Osteoblast (primary cell): ENCODE data around the gene ELK4. TPM values are rescaled to one million over a fixed set of nuclear protein-coding genes. Genes with fewer than 3 reads are reported as not detected.
A peak's percentile ranks its signal among the peaks of the same experiment; 100 is the strongest.

ENCODE experiments used
- DNase-seq: peaks from one replicate; pipeline ENCODE4 v3.0.0; 2011; ENCODE audit warnings: low spot score, mixed read lengths; ENCODE audit not compliant: insufficient read length; ENCODE audit errors: missing footprints
- H2AFZ ChIP-seq: 2 replicates; pipeline ENCODE4 v1.6.0; 2011; ENCODE audit warnings: mild to moderate bottlenecking, low read length
- H3K27ac ChIP-seq: 2 replicates; pipeline ENCODE4 v1.5.1; 2011; ENCODE audit warnings: mild to moderate bottlenecking, low read depth, low read length, moderate library complexity
- H3K27me3 ChIP-seq: 2 replicates; pipeline ENCODE4 v1.6.0; 2012; ENCODE audit warnings: mild to moderate bottlenecking, control low read depth, inconsistent platforms, low read length, moderate library complexity; ENCODE audit not compliant: insufficient read depth
- H3K36me3 ChIP-seq: 2 replicates; pipeline ENCODE4 v1.5.1; 2011; ENCODE audit warnings: mild to moderate bottlenecking, low read length, control low read depth, moderate library complexity; ENCODE audit not compliant: insufficient read depth
- H3K4me1 ChIP-seq: 2 replicates; pipeline ENCODE4 v1.5.1; 2011; ENCODE audit warnings: mild to moderate bottlenecking, low read length, control low read depth, moderate library complexity; ENCODE audit not compliant: insufficient read depth
- H3K4me2 ChIP-seq: 2 replicates; pipeline ENCODE4 v1.6.0; 2011; ENCODE audit warnings: mild to moderate bottlenecking, low read length; ENCODE audit not compliant: insufficient read depth
- H3K4me3 ChIP-seq: fragments of 200-600 bp; sonication (generic); 3 replicates; pipeline ENCODE4 v1.5.1; 2012; ENCODE audit warnings: mild to moderate bottlenecking, low read length, inconsistent platforms; ENCODE audit not compliant: insufficient read depth
- H3K79me2 ChIP-seq: 2 replicates; pipeline ENCODE4 v1.6.0; 2012; ENCODE audit warnings: mild to moderate bottlenecking, low read length, control low read depth, inconsistent platforms; ENCODE audit not compliant: insufficient read depth
- H3K9me3 ChIP-seq: 2 replicates; pipeline ENCODE4 v1.5.1; 2011; ENCODE audit warnings: low read depth, low read length, control low read depth
- H4K20me1 ChIP-seq: 2 replicates; pipeline ENCODE4 v1.6.0; 2012; ENCODE audit warnings: mild to moderate bottlenecking, low read length, control low read depth; ENCODE audit not compliant: insufficient read depth
- CTCF ChIP-seq: IDR thresholded peaks from 2 replicates; pipeline ENCODE4 v1.5.1; 2011; ENCODE audit warnings: mild to moderate bottlenecking, low read depth, low read length, moderate library complexity; ENCODE audit errors: extremely low read depth
- total RNA-seq: library from RNA; depleted of rRNA; stranded (reverse); fragments of >200 nt; gene quantifications from 2 replicates; pipeline ENCODE4 v1.2.3, GENCODE V29; 2012

The ELK4 gene
- total RNA-seq, 1 donor = 27.1 TPM

GRCh38 chr1:205678286-205679111 lies 46.7 kb upstream of the ELK4 start:
- Histone ChIP-seq H3K27ac (no peak overlapping the region), H3K9me3 (no peaks in the 10 kb centered on the region), H4K20me1 (no peaks in the 10 kb centered on the region), H3K36me3 (no peaks in the 10 kb centered on the region), H2AFZ (no peak overlapping the region), H3K4me3 (no peak overlapping the region), H3K4me2 (peak overlapping the region; percentile 87), H3K4me1 (peaks cover 11% of the 10 kb centered on the region), H3K79me2 (no peaks in the 10 kb centered on the region), H3K27me3 (no peaks in the 10 kb centered on the region)
- DNase-seq = peak; percentile 92
- TF ChIP-seq CTCF = no peak

DNA sequence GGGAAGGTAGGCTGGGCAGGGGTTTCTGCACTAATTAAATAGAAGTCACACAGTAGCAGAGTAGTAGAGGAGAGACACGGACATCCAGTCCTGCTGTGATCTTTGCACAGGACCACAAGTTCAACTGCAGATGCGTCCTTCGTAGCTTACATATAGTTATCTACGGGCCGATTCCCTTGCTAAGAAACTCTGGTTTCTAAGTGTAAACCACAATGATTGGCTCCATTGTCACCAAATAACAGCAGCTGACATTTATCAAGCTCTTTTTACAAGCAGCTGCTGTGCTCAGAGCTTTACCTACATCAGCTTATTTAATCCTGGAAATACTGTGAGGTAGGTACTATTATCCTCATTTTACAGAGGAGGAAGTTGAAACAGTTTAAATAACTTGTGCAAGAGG lies 45.4 kb upstream of the ELK4 start:
- Histone ChIP-seq H3K4me3 (no peak overlapping the region), H3K4me1 (peaks cover 11% of the 10 kb centered on the region), H3K27ac (no peak overlapping the region), H2AFZ (no peak overlapping the region), H3K27me3 (peaks cover 3% of the 10 kb centered on the region), H4K20me1 (no peaks in the 10 kb centered on the region), H3K79me2 (no peaks in the 10 kb centered on the region), H3K36me3 (no peaks in the 10 kb centered on the region), H3K4me2 (no peak overlapping the region), H3K9me3 (no peaks in the 10 kb centered on the region)
- no peak for TF ChIP-seq CTCF
- DNase-seq = no peak

DNA sequence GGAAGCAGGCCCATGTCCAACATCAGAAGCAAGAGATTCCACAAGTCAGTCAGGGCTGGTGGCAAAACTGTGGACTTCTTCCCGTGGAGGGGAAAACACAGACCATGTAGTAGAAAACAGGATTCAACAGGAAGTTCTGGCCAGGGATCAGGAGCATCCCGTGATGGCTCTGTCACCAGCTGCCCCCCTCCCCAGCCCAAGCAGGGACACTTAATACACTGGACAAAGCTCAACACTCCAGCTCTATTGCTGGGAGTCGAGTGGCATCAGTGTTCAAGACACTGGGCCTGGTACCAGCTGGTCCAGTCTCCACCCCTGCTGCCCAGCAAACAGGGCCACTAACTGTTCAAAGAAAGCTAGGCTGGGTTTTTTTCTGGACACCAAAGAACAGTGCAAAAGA lies 44.8 kb upstream of the ELK4 start:
- no peak for TF ChIP-seq CTCF
- Histone ChIP-seq H3K27me3 (peaks cover 3% of the 10 kb centered on the region), H3K36me3 (no peaks in the 10 kb centered on the region), H3K4me2 (no peak overlapping the region), H2AFZ (no peak overlapping the region), H3K4me1 (peaks cover 11% of the 10 kb centered on the region), H4K20me1 (no peaks in the 10 kb centered on the region), H3K4me3 (no peak overlapping the region), H3K27ac (no peak overlapping the region), H3K79me2 (no peaks in the 10 kb centered on the region), H3K9me3 (no peaks in the 10 kb centered on the region)
- peak; percentile 53 for DNase-seq

DNA sequence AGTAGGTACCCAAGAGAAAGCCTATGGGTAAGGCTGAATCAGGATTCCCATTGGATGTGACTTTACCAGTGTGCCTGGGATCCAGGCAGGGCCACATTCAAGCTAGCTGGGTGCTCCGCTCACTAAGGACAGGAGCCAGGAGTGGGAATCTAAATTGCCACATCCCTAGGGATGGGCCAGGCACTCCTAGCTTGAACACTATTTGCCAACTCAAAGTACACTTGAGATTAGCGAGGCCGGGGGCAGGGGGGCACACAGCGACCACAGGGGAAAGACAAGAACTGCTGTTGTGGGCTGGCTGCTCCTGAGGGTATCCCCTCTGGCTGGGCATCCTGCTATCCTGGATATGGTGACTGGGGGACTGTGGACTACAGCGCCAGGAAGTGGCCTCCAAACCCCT lies 44.2 kb upstream of the ELK4 start:
- TF ChIP-seq CTCF = no peak
- Histone ChIP-seq H3K79me2 (no peaks in the 10 kb centered on the region), H2AFZ (no peak overlapping the region), H3K9me3 (no peaks in the 10 kb centered on the region), H3K4me3 (no peak overlapping the region), H3K27me3 (peaks cover 3% of the 10 kb centered on the region), H3K27ac (no peak overlapping the region), H3K4me2 (no peak overlapping the region), H3K36me3 (no peaks in the 10 kb centered on the region), H4K20me1 (no peaks in the 10 kb centered on the region), H3K4me1 (peaks cover 11% of the 10 kb centered on the region)
- peak; percentile 65 for DNase-seq
